ENCODE data around the gene PRDM16. TPM values are rescaled to one million over a fixed set of nuclear protein-coding genes. Genes with fewer than 3 reads are reported as not detected.

Gene PRDM16
- polyA plus RNA-seq, 3 donors, result not detected

DNA sequence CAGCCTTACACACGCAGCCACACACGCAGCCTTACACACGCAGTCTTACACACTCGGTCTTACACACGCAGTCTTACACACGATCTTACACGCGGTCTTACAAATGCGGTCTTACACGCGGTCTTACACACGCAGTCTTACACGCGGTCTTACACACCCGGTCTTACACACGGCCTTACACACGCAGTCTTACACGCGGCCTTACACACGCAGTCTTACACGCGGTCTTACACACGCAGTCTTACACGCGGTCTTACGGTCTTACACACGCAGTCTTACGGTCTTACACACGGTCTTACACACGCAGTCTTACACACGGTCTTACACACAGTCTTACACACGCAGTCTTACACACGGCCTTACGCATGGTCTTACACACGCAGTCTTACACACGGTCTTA lies 111.9 kb downstream of the PRDM16 start:
- Mint-ChIP-seq H3K9me3 (peaks cover 0 to 4% (median 2%) of the 10 kb centered on the region in 7 donors), H3K27ac (no peak overlapping the region), H3K4me3 (no peak overlapping the region), H3K27me3 (ENCODE audit: low read depth in 3 of 3) (peaks cover 2 to 28% (median 26%) of the 10 kb centered on the region in 3 donors), H3K4me1 (peaks cover 12% of the 10 kb centered on the region), H3K36me3 (no peaks in the 10 kb centered on the region)
- intact Hi-C loops (cut with micrococcal nuclease), result no loop called here
- Histone ChIP-seq H3K4me2 (replicated peaks; ENCODE audit: extremely low read depth, low read length, poor library complexity, severe bottlenecking) (no peak overlapping the region), H3K9me3 (replicated peaks in 1 of 2; ENCODE audit: control insufficient read depth in 1 of 2, insufficient read depth in 1 of 2, low read length in 2 of 2) (peaks cover 14 to 19% of the 10 kb centered on the region in 2 donors), H3K4me3 (replicated peaks in 1 of 3; ENCODE audit: low read depth in 2 of 3, low read length in 3 of 3) (no peak overlapping the region), H3K36me3 (replicated peaks in 1 of 2; ENCODE audit: control insufficient read depth in 1 of 2, insufficient read depth in 2 of 2, low read length in 2 of 2) (no peaks in the 10 kb centered on the region), H3K9ac (ENCODE audit: insufficient read depth, low read length, poor library complexity, severe bottlenecking) (no peak overlapping the region), H3K27me3 (ENCODE audit: control insufficient read depth in 2 of 2, insufficient read depth in 2 of 2, low read length in 2 of 2) (peaks cover 12 to 28% of the 10 kb centered on the region in 2 donors), H4K20me1 (ENCODE audit: insufficient read depth, low read length) (no peaks in the 10 kb centered on the region), H2AFZ (ENCODE audit: insufficient read depth, low read depth, low read length, poor library complexity, severe bottlenecking) (no peak overlapping the region), H3K4me1 (ENCODE audit: control insufficient read depth in 1 of 2, insufficient read depth in 2 of 2, low read length in 2 of 2) (peaks cover 5 to 8% of the 10 kb centered on the region in 2 donors), H3K79me2 (ENCODE audit: insufficient read depth, low read length) (no peaks in the 10 kb centered on the region), H3K27ac (ENCODE audit: low read depth in 1 of 2, low read length in 2 of 2) (no peak overlapping the region)
- DNase-seq, result no peak
- WGBS (ENCODE audit: insufficient coverage), result 95% methylated on average over 35 of the region's 36 CpGs
- TF ChIP-seq, protein P1, sequence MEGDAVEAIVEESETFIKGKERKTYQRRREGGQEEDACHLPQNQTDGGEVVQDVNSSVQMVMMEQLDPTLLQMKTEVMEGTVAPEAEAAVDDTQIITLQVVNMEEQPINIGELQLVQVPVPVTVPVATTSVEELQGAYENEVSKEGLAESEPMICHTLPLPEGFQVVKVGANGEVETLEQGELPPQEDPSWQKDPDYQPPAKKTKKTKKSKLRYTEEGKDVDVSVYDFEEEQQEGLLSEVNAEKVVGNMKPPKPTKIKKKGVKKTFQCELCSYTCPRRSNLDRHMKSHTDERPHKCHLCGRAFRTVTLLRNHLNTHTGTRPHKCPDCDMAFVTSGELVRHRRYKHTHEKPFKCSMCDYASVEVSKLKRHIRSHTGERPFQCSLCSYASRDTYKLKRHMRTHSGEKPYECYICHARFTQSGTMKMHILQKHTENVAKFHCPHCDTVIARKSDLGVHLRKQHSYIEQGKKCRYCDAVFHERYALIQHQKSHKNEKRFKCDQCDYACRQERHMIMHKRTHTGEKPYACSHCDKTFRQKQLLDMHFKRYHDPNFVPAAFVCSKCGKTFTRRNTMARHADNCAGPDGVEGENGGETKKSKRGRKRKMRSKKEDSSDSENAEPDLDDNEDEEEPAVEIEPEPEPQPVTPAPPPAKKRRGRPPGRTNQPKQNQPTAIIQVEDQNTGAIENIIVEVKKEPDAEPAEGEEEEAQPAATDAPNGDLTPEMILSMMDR (IDR thresholded peaks at IDR 0.05), result no peak

- Histone ChIP-seq H3K27me3 (ENCODE audit: control insufficient read depth in 2 of 2, insufficient read depth in 2 of 2, low read length in 2 of 2) (peaks cover 12 to 28% of the 10 kb centered on the region in 2 donors), H4K20me1 (ENCODE audit: insufficient read depth, low read length) (no peaks in the 10 kb centered on the region), H3K9me3 (replicated peaks in 1 of 2; ENCODE audit: control insufficient read depth in 1 of 2, insufficient read depth in 1 of 2, low read length in 2 of 2) (peaks cover 14 to 19% of the 10 kb centered on the region in 2 donors), H3K4me2 (replicated peaks; ENCODE audit: extremely low read depth, low read length, poor library complexity, severe bottlenecking) (no peak overlapping the region), H3K4me1 (ENCODE audit: control insufficient read depth in 1 of 2, insufficient read depth in 2 of 2, low read length in 2 of 2) (peaks cover 5 to 8% of the 10 kb centered on the region in 2 donors), H3K36me3 (replicated peaks in 1 of 2; ENCODE audit: control insufficient read depth in 1 of 2, insufficient read depth in 2 of 2, low read length in 2 of 2) (no peaks in the 10 kb centered on the region), H2AFZ (ENCODE audit: insufficient read depth, low read depth, low read length, poor library complexity, severe bottlenecking) (peak overlapping the region; percentile 21), H3K79me2 (ENCODE audit: insufficient read depth, low read length) (no peaks in the 10 kb centered on the region), H3K4me3 (replicated peaks in 1 of 3; ENCODE audit: low read depth in 2 of 3, low read length in 3 of 3) (no peak overlapping the region), H3K9ac (ENCODE audit: insufficient read depth, low read length, poor library complexity, severe bottlenecking) (no peak overlapping the region), H3K27ac (ENCODE audit: low read depth in 1 of 2, low read length in 2 of 2) (no peak overlapping the region)
- no peak overlapping the region for H3K4me3 Mint-ChIP-seq
- peaks cover 2 to 28% (median 28%) of the 10 kb centered on the region in 3 donors for H3K27me3 Mint-ChIP-seq (ENCODE audit: low read depth in 3 of 3)
- peaks cover 12% of the 10 kb centered on the region for H3K4me1 Mint-ChIP-seq
- no peak for DNase-seq
- TF ChIP-seq, protein P1 (IDR thresholded peaks at IDR 0.05), result no peak
- H3K36me3 Mint-ChIP-seq, result no peaks in the 10 kb centered on the region
- WGBS (ENCODE audit: insufficient coverage), result 6% methylated on average over 9 of the region's 14 CpGs
- intact Hi-C loops (cut with micrococcal nuclease), result no loop called here
- H3K9me3 Mint-ChIP-seq, result peaks cover 0 to 4% (median 2%) of the 10 kb centered on the region in 7 donors
- H3K27ac Mint-ChIP-seq, result no peak overlapping the region
These were observed 113.0 kb downstream of the PRDM16 start for GRCh38 chr1:3181956-3182355.

Data from CD14-positive monocyte (primary cell).